Smooth muscle cell (in vitro differentiated cells): ENCODE measurements around the gene PLA2G4E. TPM values are rescaled to one million over a fixed set of nuclear protein-coding genes. Genes with fewer than 3 reads are reported as not detected.

Experiments
- DNase-seq: peaks from one replicate; lab custom pipeline; 2025; ENCODE audit not compliant: unreplicated experiment; lab: John Stamatoyannopoulos, UW
- H2AFZ ChIP-seq: fragments of 200-600 bp; sonication (generic); 2 replicates; pipeline ENCODE4 v1.6.0; 2016; ENCODE audit warnings: antibody characterized with exemption, low read depth, mild to moderate bottlenecking
- H3F3A ChIP-seq: fragments of 200-600 bp; sonication (generic); 2 replicates; pipeline ENCODE4 v1.6.0; 2017; ENCODE audit warnings: antibody characterized with exemption, low read depth
- H3K27ac ChIP-seq: fragments of 200-600 bp; sonication (generic); 2 replicates; pipeline ENCODE4 v1.5.1; 2016; ENCODE audit warnings: low read depth, mild to moderate bottlenecking
- H3K27me3 ChIP-seq: fragments of 200-600 bp; sonication (generic); 2 replicates; pipeline ENCODE4 v1.6.1; 2016; ENCODE audit warnings: low read depth, mild to moderate bottlenecking
- H3K36me3 ChIP-seq: fragments of 200-600 bp; sonication (generic); 2 replicates; pipeline ENCODE4 v1.5.1; 2016; ENCODE audit warnings: low read depth
- H3K4me1 ChIP-seq: fragments of 200-600 bp; sonication (generic); 2 replicates; pipeline ENCODE4 v1.5.1; 2016; ENCODE audit warnings: low read depth
- H3K4me2 ChIP-seq: fragments of 200-600 bp; sonication (generic); 2 replicates; pipeline ENCODE4 v1.6.0; 2016; ENCODE audit warnings: mild to moderate bottlenecking
- H3K4me3 ChIP-seq: fragments of 200-600 bp; sonication (generic); 2 replicates; pipeline ENCODE4 v1.5.1; 2016; ENCODE audit warnings: mild to moderate bottlenecking
- H3K79me2 ChIP-seq: fragments of 200-600 bp; sonication (generic); 2 replicates; pipeline ENCODE4 v1.6.0; 2016; ENCODE audit warnings: low read depth, mild to moderate bottlenecking
- H3K9ac ChIP-seq: fragments of 200-600 bp; sonication (generic); 2 replicates; pipeline ENCODE4 v1.6.0; 2016; ENCODE audit warnings: low read depth
- H3K9me3 ChIP-seq: fragments of 200-600 bp; sonication (generic); replicated peaks from 2 replicates; pipeline ENCODE4 v1.5.1; 2016; ENCODE audit warnings: low read depth
- H4K20me1 ChIP-seq: fragments of 200-600 bp; sonication (generic); 2 replicates; pipeline ENCODE4 v1.6.0; 2016; ENCODE audit warnings: low read depth
- CTCF ChIP-seq: fragments of 200-600 bp; sonication (generic); IDR thresholded peaks from 2 replicates; pipeline ENCODE4 v1.5.1; 2017; ENCODE audit warnings: borderline replicate concordance, mild to moderate bottlenecking, antibody characterized with exemption; ENCODE audit not compliant: insufficient read depth, poor library complexity, severe bottlenecking
- WGBS: methylation state at CpG from one replicate; pipeline ENCODE4 v1.1.7; 2016; ENCODE audit warnings: low lambda C conversion rate; 5-methylcytosine and 5-hydroxymethylcytosine counted together
- polyA plus RNA-seq: library from polyadenylated mRNA; unstranded; fragments of >200 nt; fragmentation: Nextera tagmentation; extraction: Ambion mirVana; gene quantifications from 2 replicates; pipeline ENCODE4 v1.2.1, GENCODE V29; 2016
- total RNA-seq: library from RNA; depleted of rRNA; stranded (reverse); fragments of >200 nt; gene quantifications from 2 replicates; pipeline ENCODE4 v1.2.3, GENCODE V29; 2014

The PLA2G4E gene
- total and polyA plus RNA-seq, 2 experiments from 2014 or later, result 1.6 TPM; not detected in 1

- H3K4me2 ChIP-seq, result no peak overlapping the region
- H3K79me2 ChIP-seq, result no peaks in the 10 kb centered on the region
- DNase-seq, result no peak
- H3K36me3 ChIP-seq, result no peaks in the 10 kb centered on the region
- H3K4me1 ChIP-seq, result no peaks in the 10 kb centered on the region
- no peak for TF ChIP-seq CTCF
- no peak overlapping the region for H3K9ac ChIP-seq
- H3K4me3 ChIP-seq, result no peak overlapping the region
- H3K27ac ChIP-seq, result no peak overlapping the region
- peaks cover 4% of the 10 kb centered on the region for H3K27me3 ChIP-seq
- WGBS, result 56% methylated on average over 4 of the region's 4 CpGs
- H3F3A ChIP-seq, result no peaks in the 10 kb centered on the region
- H4K20me1 ChIP-seq, result no peaks in the 10 kb centered on the region
- no peak overlapping the region for H2AFZ ChIP-seq
- no peaks in the 10 kb centered on the region for H3K9me3 ChIP-seq
Measured at GRCh38 chr15:42053010-42053409, 32.2 kb upstream of the PLA2G4E start.

GRCh38 chr15:42050484-42051255 lies 29.8 kb upstream of the PLA2G4E start:
- H3K9ac ChIP-seq, result no peak overlapping the region
- no peaks in the 10 kb centered on the region for H4K20me1 ChIP-seq
- no peaks in the 10 kb centered on the region for H3K36me3 ChIP-seq
- no peak overlapping the region for H3K27ac ChIP-seq
- H3K79me2 ChIP-seq, result no peaks in the 10 kb centered on the region
- no peak overlapping the region for H3K4me2 ChIP-seq
- H3K27me3 ChIP-seq, result peaks cover 4% of the 10 kb centered on the region
- TF ChIP-seq CTCF, result no peak
- 64% methylated on average over 10 of the region's 10 CpGs for WGBS
- H2AFZ ChIP-seq, result no peak overlapping the region
- H3K4me1 ChIP-seq, result no peaks in the 10 kb centered on the region
- H3F3A ChIP-seq, result no peaks in the 10 kb centered on the region
- no peaks in the 10 kb centered on the region for H3K9me3 ChIP-seq
- DNase-seq, result no peak
- no peak overlapping the region for H3K4me3 ChIP-seq

DNA sequence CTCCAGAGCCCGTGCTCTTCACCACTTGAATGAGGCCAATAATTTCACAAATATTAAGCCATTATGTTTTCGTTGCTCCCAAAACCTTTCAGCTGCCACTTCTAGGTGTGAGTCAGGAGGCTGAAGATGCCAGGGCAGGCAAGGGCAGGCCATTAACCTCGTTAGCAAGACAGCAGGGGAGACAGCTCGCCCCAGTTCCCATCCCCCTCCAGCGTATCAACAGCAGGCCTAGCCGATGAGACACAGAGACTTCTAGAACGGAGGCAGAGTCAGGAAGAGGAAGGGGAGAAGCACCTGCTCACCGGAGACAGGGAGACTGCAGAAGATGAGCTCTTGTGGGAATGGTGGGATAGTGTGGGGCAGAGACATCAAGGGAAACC lies 28.0 kb upstream of the PLA2G4E start:
- no peaks in the 10 kb centered on the region for H3K27me3 ChIP-seq
- no peaks in the 10 kb centered on the region for H3K79me2 ChIP-seq
- H3K4me1 ChIP-seq, result no peaks in the 10 kb centered on the region
- no peaks in the 10 kb centered on the region for H4K20me1 ChIP-seq
- WGBS, result 60% methylated on average over 8 of the region's 8 CpGs
- no peak overlapping the region for H3K4me2 ChIP-seq
- no peak overlapping the region for H3K9ac ChIP-seq
- H3F3A ChIP-seq, result no peaks in the 10 kb centered on the region
- H3K4me3 ChIP-seq, result no peak overlapping the region
- no peaks in the 10 kb centered on the region for H3K9me3 ChIP-seq
- no peak for DNase-seq
- H3K27ac ChIP-seq, result no peak overlapping the region
- H2AFZ ChIP-seq, result no peak overlapping the region
- H3K36me3 ChIP-seq, result no peaks in the 10 kb centered on the region
- no peak for TF ChIP-seq CTCF

DNA sequence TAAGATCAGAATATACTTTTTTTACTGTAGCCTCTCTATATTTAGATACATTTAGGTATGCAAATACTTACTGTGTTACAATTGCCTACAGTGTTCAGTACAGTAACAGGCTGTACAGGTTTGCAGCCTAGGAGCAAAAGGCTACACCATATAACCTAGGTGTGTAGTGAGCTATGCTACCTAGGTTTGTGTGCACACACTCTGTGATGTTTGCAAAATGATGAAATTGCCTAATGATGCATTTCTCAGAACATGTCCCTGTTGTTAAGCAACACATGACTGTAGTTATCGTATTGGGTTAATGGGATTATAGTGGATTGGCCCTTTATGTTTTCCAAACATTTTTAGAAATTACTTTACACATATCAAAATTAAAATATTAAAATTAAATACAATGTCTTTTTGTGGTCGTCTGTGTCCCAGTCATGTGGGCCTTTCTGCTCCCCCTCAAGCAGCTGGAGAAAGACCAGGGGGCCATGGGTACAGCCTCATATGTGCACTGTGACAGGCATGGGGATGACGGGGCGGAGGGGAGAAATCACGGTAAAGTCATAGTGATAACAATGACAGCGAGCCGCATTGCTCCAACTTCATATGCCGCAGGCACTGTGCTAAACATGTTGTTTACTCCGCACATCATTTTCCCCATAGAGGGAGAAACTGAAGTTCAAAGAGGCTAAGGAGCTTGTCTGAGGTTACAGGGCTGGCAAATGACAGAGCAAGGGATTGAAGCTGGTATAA lies 27.4 kb upstream of the PLA2G4E start:
- no peak for TF ChIP-seq CTCF
- no peaks in the 10 kb centered on the region for H3K9me3 ChIP-seq
- H3K27ac ChIP-seq, result no peak overlapping the region
- 90% methylated on average over 9 of the region's 9 CpGs for WGBS
- H4K20me1 ChIP-seq, result no peaks in the 10 kb centered on the region
- H2AFZ ChIP-seq, result no peak overlapping the region
- no peaks in the 10 kb centered on the region for H3K79me2 ChIP-seq
- H3F3A ChIP-seq, result no peaks in the 10 kb centered on the region
- H3K4me2 ChIP-seq, result no peak overlapping the region
- no peaks in the 10 kb centered on the region for H3K36me3 ChIP-seq
- no peak overlapping the region for H3K9ac ChIP-seq
- H3K4me1 ChIP-seq, result no peaks in the 10 kb centered on the region
- no peak for DNase-seq
- H3K4me3 ChIP-seq, result no peak overlapping the region
- H3K27me3 ChIP-seq, result no peaks in the 10 kb centered on the region
